ENCODE data around the gene RAB7B. TPM values are rescaled to one million over a fixed set of nuclear protein-coding genes. Genes with fewer than 3 reads are reported as not detected.
"Not testable (repeated sequence)": the region's sequence is repeated elsewhere in the genome, so short reads cannot be mapped to it uniquely, and the experiment has no call there.

The RAB7B gene
- total RNA-seq, result 10 to 100 TPM; 21.6 to 55.5 (median 26.8) TPM

GRCh38 chr1:206002871-206003801 lies at the start of gene RAB7B:
TSS of gene RAB7B (minus strand) at chr1:206003395. CDS start at chr1:205994135, 9,260 bp downstream.
- no peaks in the 10 kb centered on the region for H3K27me3 ChIP-seq
- TF ChIP-seq EP300 (IDR thresholded peaks at IDR 0.05) (no peak), POLR2A (IDR thresholded peaks at IDR 0.05) (no peak), POLR2AphosphoS5 (IDR thresholded peaks at IDR 0.05) (no peak)
- TF ChIP-seq, protein P1, sequence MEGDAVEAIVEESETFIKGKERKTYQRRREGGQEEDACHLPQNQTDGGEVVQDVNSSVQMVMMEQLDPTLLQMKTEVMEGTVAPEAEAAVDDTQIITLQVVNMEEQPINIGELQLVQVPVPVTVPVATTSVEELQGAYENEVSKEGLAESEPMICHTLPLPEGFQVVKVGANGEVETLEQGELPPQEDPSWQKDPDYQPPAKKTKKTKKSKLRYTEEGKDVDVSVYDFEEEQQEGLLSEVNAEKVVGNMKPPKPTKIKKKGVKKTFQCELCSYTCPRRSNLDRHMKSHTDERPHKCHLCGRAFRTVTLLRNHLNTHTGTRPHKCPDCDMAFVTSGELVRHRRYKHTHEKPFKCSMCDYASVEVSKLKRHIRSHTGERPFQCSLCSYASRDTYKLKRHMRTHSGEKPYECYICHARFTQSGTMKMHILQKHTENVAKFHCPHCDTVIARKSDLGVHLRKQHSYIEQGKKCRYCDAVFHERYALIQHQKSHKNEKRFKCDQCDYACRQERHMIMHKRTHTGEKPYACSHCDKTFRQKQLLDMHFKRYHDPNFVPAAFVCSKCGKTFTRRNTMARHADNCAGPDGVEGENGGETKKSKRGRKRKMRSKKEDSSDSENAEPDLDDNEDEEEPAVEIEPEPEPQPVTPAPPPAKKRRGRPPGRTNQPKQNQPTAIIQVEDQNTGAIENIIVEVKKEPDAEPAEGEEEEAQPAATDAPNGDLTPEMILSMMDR (IDR thresholded peaks at IDR 0.05), result no peak
- no peaks in the 10 kb centered on the region for H3K36me3 ChIP-seq
- 20% methylated on average over 9 of the region's 12 CpGs for WGBS
- H3K4me3 ChIP-seq, result peak within 1 kb of the TSS; percentile 44
- peak within 1 kb of the TSS; percentile 93 for H3K27ac ChIP-seq
- H3K9me3 ChIP-seq, result no peaks in the 10 kb centered on the region
- peaks cover 77% of the 10 kb centered on the region for H3K4me1 ChIP-seq
- peak; percentile 82 to 89 for DNase-seq (ENCODE audit: low spot score in 2 of 2)

DNA sequence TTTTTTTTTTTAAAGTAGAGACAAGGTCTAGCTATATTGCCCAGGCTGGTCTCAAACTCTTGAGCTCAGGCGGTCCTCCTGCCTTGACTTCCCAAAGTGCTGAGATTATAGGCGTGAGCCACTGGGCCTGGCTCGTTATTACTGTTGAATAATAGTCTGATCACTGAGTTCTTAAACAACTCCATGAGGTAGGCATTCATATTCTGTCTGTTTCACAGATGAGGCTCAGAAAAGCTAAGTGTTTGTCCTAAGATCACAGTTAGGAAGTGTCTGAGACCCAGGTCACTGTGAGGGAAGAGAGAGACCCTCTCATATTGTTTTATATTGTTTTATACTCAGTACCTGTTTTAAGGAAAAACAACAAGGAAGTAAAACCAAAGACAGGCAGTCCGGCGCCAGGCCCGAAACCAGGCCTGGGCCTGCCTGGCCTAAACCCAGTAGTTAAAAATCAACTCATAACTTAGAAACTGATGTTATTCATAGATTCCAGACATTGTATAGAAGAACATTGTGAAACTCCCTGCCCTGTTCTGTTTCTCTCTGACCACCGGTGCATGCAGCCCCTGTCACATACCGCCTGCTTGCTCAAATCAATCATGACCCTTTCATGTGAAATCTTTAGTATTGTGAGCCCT lies 49.2 kb upstream of the RAB7B start:
- DNase-seq (ENCODE audit: low spot score in 2 of 2); H3K4me3 ChIP-seq; H3K27ac ChIP-seq; H3K36me3 ChIP-seq; H3K4me1 ChIP-seq; H3K27me3 ChIP-seq; H3K9me3 ChIP-seq: not testable (repeated sequence)
- WGBS, result 96% methylated on average over 6 of the region's 8 CpGs

DNA sequence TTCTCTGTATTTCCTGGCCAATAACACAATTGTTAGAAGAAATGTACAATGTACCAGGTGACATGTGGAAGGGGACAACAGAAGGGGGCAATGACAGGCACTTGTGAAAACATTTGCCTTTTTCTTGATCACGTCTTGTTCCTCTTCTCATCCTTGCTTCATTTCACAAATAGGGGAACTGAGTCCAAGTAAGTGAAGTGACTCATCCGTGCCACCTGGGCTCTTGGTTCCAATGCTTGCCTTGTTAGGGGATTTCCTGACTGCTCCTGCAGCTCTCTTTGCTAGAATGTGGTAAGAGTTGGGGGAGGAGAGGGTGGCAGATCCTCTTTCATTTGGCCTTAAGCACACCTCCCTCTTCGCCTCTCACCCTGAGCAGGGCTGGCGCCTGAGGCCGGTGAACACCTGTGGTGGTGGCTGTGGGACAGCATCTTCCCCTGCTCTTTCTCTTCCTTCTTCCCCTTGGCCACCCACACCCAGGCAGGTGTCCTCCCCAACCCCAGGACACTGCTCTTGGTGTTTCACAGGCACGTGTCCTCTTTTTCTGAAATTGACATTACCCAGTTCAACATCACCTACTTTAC lies 47.5 kb upstream of the RAB7B start:
- H3K4me1 ChIP-seq, result no peaks in the 10 kb centered on the region
- H3K4me3 ChIP-seq, result no peak overlapping the region
- TF ChIP-seq POLR2AphosphoS5 (IDR thresholded peaks at IDR 0.05) (no peak), EP300 (IDR thresholded peaks at IDR 0.05) (no peak), POLR2A (IDR thresholded peaks at IDR 0.05) (no peak)
- TF ChIP-seq, protein P1 (IDR thresholded peaks at IDR 0.05), result no peak
- no peak overlapping the region for H3K27ac ChIP-seq
- no peaks in the 10 kb centered on the region for H3K36me3 ChIP-seq
- H3K9me3 ChIP-seq, result no peaks in the 10 kb centered on the region
- 59% methylated on average over 6 of the region's 6 CpGs for WGBS
- DNase-seq (ENCODE audit: low spot score in 2 of 2), result no peak
- no peaks in the 10 kb centered on the region for H3K27me3 ChIP-seq

GRCh38 chr1:206049919-206050600 lies 46.9 kb upstream of the RAB7B start:
- no peak for TF ChIP-seq EP300 (IDR thresholded peaks at IDR 0.05)
- no peak for TF ChIP-seq POLR2AphosphoS5 (IDR thresholded peaks at IDR 0.05)
- TF ChIP-seq, protein P1 (IDR thresholded peaks at IDR 0.05), result no peak
- TF ChIP-seq POLR2A (IDR thresholded peaks at IDR 0.05), result no peak
- no peaks in the 10 kb centered on the region for H3K36me3 ChIP-seq
- 86% methylated on average over 3 of the region's 3 CpGs for WGBS
- H3K9me3 ChIP-seq, result no peaks in the 10 kb centered on the region
- no peaks in the 10 kb centered on the region for H3K27me3 ChIP-seq
- no peak for DNase-seq (ENCODE audit: low spot score in 2 of 2)
- H3K4me1 ChIP-seq, result no peaks in the 10 kb centered on the region
- H3K27ac ChIP-seq, result no peak overlapping the region
- no peak overlapping the region for H3K4me3 ChIP-seq

DNA sequence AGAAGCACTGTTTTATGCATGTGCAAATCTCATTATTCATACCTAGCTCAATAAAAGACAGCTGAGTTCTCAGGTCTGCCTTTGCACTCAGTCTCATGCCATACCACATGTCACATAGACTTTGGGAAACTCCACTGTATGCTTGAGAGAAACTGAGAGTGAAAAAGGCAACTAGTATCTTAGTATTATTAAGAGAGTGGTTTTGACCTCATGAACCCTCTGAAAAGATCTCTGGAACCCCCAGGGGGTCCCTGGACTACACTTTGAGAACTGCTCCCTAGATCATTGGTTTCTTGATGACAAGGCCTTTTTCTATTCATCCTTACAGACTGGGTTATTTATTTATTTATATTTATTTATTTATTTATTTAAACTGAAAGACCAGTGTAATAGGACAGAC lies 46.1 kb upstream of the RAB7B start:
- TF ChIP-seq POLR2A (IDR thresholded peaks at IDR 0.05) (no peak), POLR2AphosphoS5 (IDR thresholded peaks at IDR 0.05) (no peak), EP300 (IDR thresholded peaks at IDR 0.05) (no peak)
- TF ChIP-seq, protein P1 (IDR thresholded peaks at IDR 0.05), result no peak

More for the DNA sequence above, 46.1 kb upstream of the RAB7B start:
- no peak for DNase-seq (ENCODE audit: low spot score in 2 of 2)
- Histone ChIP-seq H3K27ac (no peak overlapping the region), H3K4me1 (no peaks in the 10 kb centered on the region), H3K4me3 (no peak overlapping the region), H3K27me3 (no peaks in the 10 kb centered on the region), H3K36me3 (no peaks in the 10 kb centered on the region), H3K9me3 (no peaks in the 10 kb centered on the region)

Measured in suprapubic skin (tissue), 4 donors.